Measurements from ENCODE around the gene COP1. TPM values are rescaled to one million over a fixed set of nuclear protein-coding genes. Genes with fewer than 3 reads are reported as not detected.

Gene COP1
- total and polyA plus RNA-seq, 2 of the 4 experiments (the other 2 are of a cell fraction): 17.8 to 35.0 TPM

GRCh38 chr1:176159993-176160392, 47.1 kb downstream of the COP1 start:
- CTCF ChIA-PET: no interaction called here
- no peak overlapping the region for H3K4ac ChIP-seq (ENCODE audit: low read depth, low read length)
- H3K4me2 ChIP-seq (ENCODE audit: low read depth, low read length): no peak overlapping the region
- dilution Hi-C loops (cut with HindIII; ENCODE audit: low sequenced_read_pairs, unreplicated experiment): no loop called here
- POLR2A ChIA-PET (ENCODE audit: unreplicated experiment): no interaction called here
- no peak overlapping the region for H3K27ac ChIP-seq (ENCODE audit: insufficient read depth, low read length)
- WGBS, 2 experiments (ENCODE audit: extremely low coverage in 2 of 2, insufficient read length in 1 of 2): no CpG with 5 or more reads among the region's 2 CpGs
- H3K27me3 ChIP-seq (ENCODE audit: control insufficient read depth, insufficient read depth, low read length): no peaks in the 10 kb centered on the region
- peaks cover 3% of the 10 kb centered on the region; the same call in 1 of the 2 replicates for H3K9me3 ChIP-seq (ENCODE audit: control insufficient read depth, insufficient read depth, low read length)
- no peak overlapping the region for H2AK5ac ChIP-seq (ENCODE audit: low read depth, low read length)
- H4K5ac ChIP-seq (ENCODE audit: low read depth, low read length): no peak overlapping the region
- no peak overlapping the region for H2BK5ac ChIP-seq (ENCODE audit: low read depth, low read length, poor library complexity, severe bottlenecking)
- H3K9ac ChIP-seq (ENCODE audit: low read depth, low read length): no peak overlapping the region
- TF ChIP-seq MAFK (IDR thresholded peaks at IDR 0.05; ENCODE audit: low read depth, low read length): no peak
- no peak for TF ChIP-seq FOS (IDR thresholded peaks at IDR 0.05; ENCODE audit: low read depth, low read length)
- no peak for TF ChIP-seq CTCF (conservative IDR thresholded peaks at IDR 0.05; ENCODE audit: low read depth, low read length)
- TF ChIP-seq RFX5 (IDR thresholded peaks at IDR 0.05; ENCODE audit: low read depth, low read length): no peak
- TF ChIP-seq SMC3 (IDR thresholded peaks at IDR 0.05; ENCODE audit: low read depth, low read length): no peak
- TF ChIP-seq USF2 (IDR thresholded peaks at IDR 0.05; ENCODE audit: low read depth, low read length): no peak
- TF ChIP-seq MAZ (IDR thresholded peaks at IDR 0.05; ENCODE audit: borderline replicate concordance, low read depth, low read length): no peak
- TF ChIP-seq CEBPB (IDR thresholded peaks at IDR 0.05; ENCODE audit: low read depth, low read length): no peak
- TF ChIP-seq RAD21 (IDR thresholded peaks at IDR 0.05; ENCODE audit: low read length): no peak
- TF ChIP-seq CHD1 (IDR thresholded peaks at IDR 0.05; ENCODE audit: low read depth, low read length): no peak
- no peak for TF ChIP-seq POLR2A (IDR thresholded peaks at IDR 0.05; ENCODE audit: low read depth, low read length)
- TF ChIP-seq NFE2L2 (IDR thresholded peaks at IDR 0.05; ENCODE audit: low read depth, low read length): no peak
- TF ChIP-seq ELK1 (IDR thresholded peaks at IDR 0.05; ENCODE audit: borderline replicate concordance, low read depth, low read length): no peak
- no peak for TF ChIP-seq BHLHE40 (IDR thresholded peaks at IDR 0.05; ENCODE audit: low read depth, low read length)
- no peak for TF ChIP-seq MXI1 (IDR thresholded peaks at IDR 0.05; ENCODE audit: borderline replicate concordance, low read depth, low read length)
- TF ChIP-seq RCOR1 (IDR thresholded peaks at IDR 0.05; ENCODE audit: insufficient replicate concordance, low read length): no peak
- no peak for DNase-seq
- no peak overlapping the region for H3K23ac ChIP-seq (ENCODE audit: low read depth, low read length)
- no peak overlapping the region for H2BK120ac ChIP-seq (ENCODE audit: low read depth, low read length)
- peaks cover 12 to 13% of the 10 kb centered on the region in 2 experiments; a peak in 2 of 4 replicates for H3K79me1 ChIP-seq (ENCODE audit: low read depth in 1 of 2, low read length in 2 of 2)
- intact Hi-C loops (cut with micrococcal nuclease): no loop called here
- H3K9me1 ChIP-seq (ENCODE audit: insufficient read depth, low read length): no peaks in the 10 kb centered on the region
- no peak overlapping the region for H3K14ac ChIP-seq (replicated peaks; ENCODE audit: low read depth, low read length)
- no peak overlapping the region for H4K8ac ChIP-seq (ENCODE audit: low read depth in 2 of 2, low read length in 2 of 2)
- H3K4me1 ChIP-seq (ENCODE audit: control insufficient read depth, insufficient read depth, low read length): no peaks in the 10 kb centered on the region
- no peaks in the 10 kb centered on the region; the same call in 1 of the 2 replicates for H4K20me1 ChIP-seq (ENCODE audit: insufficient read depth, low read length)
- H3K18ac ChIP-seq (ENCODE audit: low read depth, low read length): no peak overlapping the region
- H4K91ac ChIP-seq (ENCODE audit: insufficient read depth, low read depth, low read length): no peak overlapping the region
- no peak overlapping the region for H2BK20ac ChIP-seq (ENCODE audit: low read depth, low read length)
- no TSS peak for BruUV-seq (replicated peaks)
- no peak overlapping the region for H3K4me3 ChIP-seq (ENCODE audit: insufficient read depth, low read depth, low read length)
- no peak overlapping the region for H3K56ac ChIP-seq (ENCODE audit: extremely low read depth, insufficient read depth, low read length)
- in situ Hi-C loops (cut with MboI; ENCODE audit: low sequenced_read_pairs): no loop called here
- peaks cover 1% of the 10 kb centered on the region; the same call in 1 of the 2 replicates for H3K36me3 ChIP-seq (ENCODE audit: control insufficient read depth, insufficient read depth, low read length)
- no peak overlapping the region for H2BK15ac ChIP-seq (ENCODE audit: low read depth, low read length)
- no peak overlapping the region for H2AK9ac ChIP-seq (replicated peaks; ENCODE audit: low read depth, low read length, poor library complexity)
- no peak overlapping the region for H2AFZ ChIP-seq (replicated peaks; ENCODE audit: low read length, poor library complexity)
- ATAC-seq (ENCODE audit: low read depth): no peak

Data from IMR-90 (cell line).